ENCODE results near the gene RNF180. TPM values are rescaled to one million over a fixed set of nuclear protein-coding genes. Genes with fewer than 3 reads are reported as not detected.
"Not testable (repeated sequence)": the region's sequence is repeated elsewhere in the genome, so short reads cannot be mapped to it uniquely, and the experiment has no call there.

Gene RNF180
- total RNA-seq, 4 donors from 2014 or later, result 1.9 to 8.0 (median 3.2) TPM

- H3K36me3 ChIP-seq, result no peaks in the 10 kb centered on the region
- DNase-seq, result no peak
- no peaks in the 10 kb centered on the region for H3K27me3 ChIP-seq
- 71 to 88% methylated on average over 3 to 5 of the region's 5 CpGs for WGBS, 2 donors (ENCODE audit: low coverage in 1 of 2)
- no peak for TF ChIP-seq EP300 (IDR thresholded peaks at IDR 0.05; ENCODE audit: low read depth)
- TF ChIP-seq POLR2A (IDR thresholded peaks at IDR 0.05), result no peak
- no peak for TF ChIP-seq POLR2AphosphoS5 (IDR thresholded peaks at IDR 0.05)
- TF ChIP-seq CTCF (IDR thresholded peaks at IDR 0.05), result no peak
- intact Hi-C loops (cut with DNase I; ENCODE audit: low total_unique reads) (no loop called here), in situ Hi-C loops (cut with MboI; ENCODE audit: low pct_ligation_motif_present in 1 of 4, low pct_unique_long_range_greater_than_20kb in 1 of 4, low sequenced_read_pairs in 3 of 4) (no loop called here)
- H3K4me3 ChIP-seq, result no peak overlapping the region
- H3K9me3 ChIP-seq, result no peaks in the 10 kb centered on the region
- H3K27ac ChIP-seq, result no peak overlapping the region
- H3K4me1 ChIP-seq, result no peaks in the 10 kb centered on the region
Measured at GRCh38 chr5:64213531-64213930, 47.9 kb downstream of the RNF180 start.

- Histone ChIP-seq H3K36me3 (no peaks in the 10 kb centered on the region), H3K27ac (no peak overlapping the region), H3K9me3 (no peaks in the 10 kb centered on the region), H3K4me1 (no peaks in the 10 kb centered on the region), H3K4me3 (no peak overlapping the region), H3K27me3 (no peaks in the 10 kb centered on the region)
- intact Hi-C loops (cut with DNase I; ENCODE audit: low total_unique reads), result no loop called here
- WGBS, 2 donors (ENCODE audit: low coverage in 1 of 2), result 82 to 85% methylated on average over 3 of the region's 3 CpGs
- in situ Hi-C loops (cut with MboI; ENCODE audit: low pct_ligation_motif_present in 1 of 4, low pct_unique_long_range_greater_than_20kb in 1 of 4, low sequenced_read_pairs in 3 of 4), result no loop called here
- TF ChIP-seq POLR2AphosphoS5 (IDR thresholded peaks at IDR 0.05) (no peak), EP300 (IDR thresholded peaks at IDR 0.05; ENCODE audit: low read depth) (no peak), POLR2A (IDR thresholded peaks at IDR 0.05) (no peak), CTCF (IDR thresholded peaks at IDR 0.05) (no peak)
- no peak for DNase-seq
Measured at GRCh38 chr5:64214132-64214531, 48.5 kb downstream of the RNF180 start.

GRCh38 chr5:64221911-64222310, 56.3 kb downstream of the RNF180 start:
- Histone ChIP-seq H3K9me3 (no peaks in the 10 kb centered on the region), H3K4me1 (no peaks in the 10 kb centered on the region), H3K36me3 (no peaks in the 10 kb centered on the region), H3K27ac (no peak overlapping the region), H3K27me3 (no peaks in the 10 kb centered on the region), H3K4me3 (no peak overlapping the region)
- 100% methylated on average over 1 of the region's 1 CpG for WGBS, 2 donors (ENCODE audit: low coverage in 1 of 2)
- intact Hi-C loops (cut with DNase I; ENCODE audit: low total_unique reads), result no loop called here
- in situ Hi-C loops (cut with MboI; ENCODE audit: low pct_ligation_motif_present in 1 of 4, low pct_unique_long_range_greater_than_20kb in 1 of 4, low sequenced_read_pairs in 3 of 4), result no loop called here
- no peak for TF ChIP-seq CTCF (IDR thresholded peaks at IDR 0.05)
- no peak for TF ChIP-seq EP300 (IDR thresholded peaks at IDR 0.05; ENCODE audit: low read depth)
- no peak for TF ChIP-seq POLR2AphosphoS5 (IDR thresholded peaks at IDR 0.05)
- no peak for TF ChIP-seq POLR2A (IDR thresholded peaks at IDR 0.05)
- no peak for DNase-seq

- intact Hi-C loops (cut with DNase I; ENCODE audit: low total_unique reads); H3K9me3 ChIP-seq; DNase-seq; H3K4me3 ChIP-seq; H3K27me3 ChIP-seq; H3K36me3 ChIP-seq; H3K4me1 ChIP-seq; H3K27ac ChIP-seq: not testable (repeated sequence)
- 96% methylated on average over 33 of the region's 50 CpGs; no CpG with 5 or more reads in 1 of the 2 donors for WGBS, 2 donors (ENCODE audit: low coverage in 1 of 2)
- in situ Hi-C loops (cut with MboI; ENCODE audit: low pct_ligation_motif_present in 1 of 4, low pct_unique_long_range_greater_than_20kb in 1 of 4, low sequenced_read_pairs in 3 of 4), result loop anchor here in 2 of 4 donors (25.0 kb wide), 1 partner anchor 387 kb away; no protein-coding TSS in a partner anchor
Measured at GRCh38 chr5:64225286-64225981, 59.8 kb downstream of the RNF180 start.

- intact Hi-C loops (cut with DNase I; ENCODE audit: low total_unique reads); H3K4me3 ChIP-seq; H3K9me3 ChIP-seq; H3K36me3 ChIP-seq; H3K27me3 ChIP-seq; H3K4me1 ChIP-seq; H3K27ac ChIP-seq; DNase-seq: not testable (repeated sequence)
- WGBS, 2 donors (ENCODE audit: low coverage in 1 of 2), result 88% methylated on average over 7 of the region's 7 CpGs; no CpG with 5 or more reads in 1 of the 2 donors
- in situ Hi-C loops (cut with MboI; ENCODE audit: low pct_ligation_motif_present in 1 of 4, low pct_unique_long_range_greater_than_20kb in 1 of 4, low sequenced_read_pairs in 3 of 4), result loop anchor here in 2 of 4 donors (25.0 kb wide), 1 partner anchor 385 kb away; no protein-coding TSS in a partner anchor
Measured at GRCh38 chr5:64227131-64227537, 61.5 kb downstream of the RNF180 start.
